SW480 (cell line): Measurements from ENCODE around the gene PFKP.
"Not testable (repeated sequence)": the region's sequence is repeated elsewhere in the genome, so short reads cannot be mapped to it uniquely, and the experiment has no call there.

Experiments used
- DNase-seq: peaks from one replicate; pipeline ENCODE4 v3.0.0-alpha.2; 2016; ENCODE audit warnings: low spot score

Gene PFKP

GRCh38 chr10:3046981-3047547 is 20.3 kb upstream of the PFKP start:
- DNase-seq: no peak

GRCh38 chr10:3047596-3047995 is 19.8 kb upstream of the PFKP start:
- DNase-seq: no peak

- DNase-seq: no peak
Measured at GRCh38 chr10:3048119-3049019, 19.0 kb upstream of the PFKP start.

GRCh38 chr10:3051692-3052091 is 15.7 kb upstream of the PFKP start:
- DNase-seq: no peak

DNA sequence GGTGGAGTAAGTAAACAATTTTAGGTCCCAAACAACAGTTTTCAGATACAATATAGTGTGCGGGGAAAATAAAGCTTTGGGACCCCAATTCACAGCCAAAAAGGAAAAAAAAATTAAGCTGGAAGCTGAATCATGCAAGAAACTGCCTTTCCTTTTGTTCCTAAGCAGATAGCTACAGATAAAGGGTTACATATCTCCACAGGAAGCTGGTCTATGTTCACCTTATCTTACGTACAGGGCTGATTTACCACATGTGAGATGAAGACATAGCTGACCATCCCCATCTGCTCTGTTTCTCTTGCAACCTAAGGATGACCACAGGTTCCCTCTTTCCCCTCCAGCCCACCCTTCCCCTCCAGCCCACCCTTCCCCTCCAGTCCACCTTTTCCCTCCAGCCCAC is 14.2 kb upstream of the PFKP start:
- DNase-seq: no peak

DNA sequence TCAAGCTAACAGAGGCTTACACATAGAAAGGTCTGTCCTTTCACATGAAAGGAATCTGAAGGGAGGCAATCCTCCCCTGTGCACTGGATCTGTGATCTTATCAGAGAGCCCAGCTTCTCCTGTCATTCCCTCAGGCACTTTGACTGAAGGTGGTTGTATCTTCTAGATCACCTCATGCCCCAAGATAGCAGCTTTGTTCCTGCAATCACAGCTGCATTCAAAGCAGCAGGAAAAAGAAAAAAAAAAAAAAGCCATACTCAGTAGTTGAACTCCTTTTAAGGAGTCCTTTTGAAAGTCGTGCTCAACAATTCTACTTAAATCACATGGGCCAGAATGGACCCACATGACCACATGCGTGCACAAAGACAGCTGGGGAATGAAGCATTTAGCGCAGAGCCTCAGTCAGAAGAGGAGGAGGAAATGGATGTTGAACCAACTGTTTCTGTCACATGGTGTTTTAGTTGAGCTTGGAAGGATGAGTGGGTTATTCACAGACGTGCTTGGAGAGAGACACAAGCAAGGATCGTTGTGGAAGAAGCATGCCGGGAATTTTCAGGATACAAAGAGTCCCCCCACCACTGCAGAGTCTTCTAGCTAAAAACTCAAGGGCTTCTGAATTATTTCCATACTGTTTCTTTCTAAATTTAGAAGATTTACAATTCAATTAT is 13.0 kb upstream of the PFKP start:
- DNase-seq: no peak

DNA sequence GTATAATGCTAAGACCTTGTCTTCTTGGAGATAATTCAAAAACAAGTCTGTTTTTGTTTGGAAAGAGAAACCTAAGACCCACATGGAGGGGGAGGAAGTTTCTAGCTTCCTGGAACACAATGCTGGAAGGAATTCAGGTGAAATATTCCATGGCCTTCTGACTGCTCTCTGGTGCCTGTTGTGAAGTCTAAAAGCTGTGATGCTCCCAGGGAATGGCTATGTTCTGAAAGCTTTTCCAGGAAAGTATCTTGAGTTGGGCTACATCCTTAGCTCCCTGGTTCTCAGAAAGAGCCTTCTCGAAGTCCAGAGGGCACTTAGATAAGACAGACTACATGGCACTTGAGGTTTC is 12.5 kb upstream of the PFKP start:
- DNase-seq: no peak

DNA sequence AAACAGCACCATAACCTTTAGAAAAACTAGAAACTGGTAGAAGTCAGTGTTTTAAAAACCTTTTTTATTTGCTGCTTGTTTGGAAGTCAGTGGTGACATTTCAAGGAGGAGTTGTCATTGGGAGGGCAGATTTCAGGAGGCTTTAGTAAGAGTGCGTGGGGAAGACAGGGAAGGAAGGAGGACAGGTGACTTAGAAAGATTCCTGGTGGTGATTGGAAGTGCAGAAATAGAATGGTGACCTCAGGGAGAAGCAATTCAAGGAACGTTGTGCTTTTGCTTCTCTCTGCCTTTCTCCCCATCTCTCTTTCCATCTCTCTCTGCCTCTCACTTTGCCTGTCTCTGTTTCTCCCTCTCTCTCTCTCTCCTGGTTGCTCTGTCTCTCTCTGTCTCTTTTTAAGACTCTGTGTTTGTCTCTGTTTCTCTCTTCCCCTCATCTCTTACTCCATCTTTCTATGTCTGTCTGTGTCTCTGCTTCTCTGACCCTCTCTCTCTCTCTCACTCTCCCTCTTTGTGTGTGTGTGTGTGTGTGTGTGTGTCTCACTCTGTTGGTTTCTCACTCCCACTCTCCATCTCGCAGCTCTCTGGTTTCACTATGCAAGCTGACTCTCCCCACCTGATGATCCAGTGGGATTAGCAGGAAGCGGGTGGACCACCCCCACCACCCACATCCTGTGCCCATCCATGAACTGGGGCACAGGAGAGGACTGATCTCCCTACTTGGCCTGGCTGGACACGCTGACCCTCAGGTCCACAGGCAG is 10.9 kb upstream of the PFKP start:
- no peak for DNase-seq

DNA sequence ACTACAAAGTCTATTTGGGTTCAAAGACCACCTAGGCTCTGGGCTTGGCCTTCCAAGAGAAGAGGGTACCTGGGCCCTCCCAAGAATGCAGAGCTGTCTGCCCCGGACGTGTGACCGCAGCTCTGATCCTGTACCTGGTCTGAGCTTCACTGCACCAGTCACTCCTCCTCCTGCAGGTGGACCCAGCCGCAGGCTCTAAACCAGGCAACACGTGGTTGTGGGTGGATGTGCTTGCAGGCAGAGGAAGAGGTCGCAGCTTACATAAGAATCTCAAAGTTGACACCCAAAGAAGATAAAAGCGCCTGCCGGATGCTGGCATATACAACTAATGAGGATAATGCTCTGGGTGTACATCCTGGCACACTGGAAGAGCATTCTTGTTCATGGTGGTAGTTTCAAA is 9.4 kb upstream of the PFKP start:
- no peak for DNase-seq

DNA sequence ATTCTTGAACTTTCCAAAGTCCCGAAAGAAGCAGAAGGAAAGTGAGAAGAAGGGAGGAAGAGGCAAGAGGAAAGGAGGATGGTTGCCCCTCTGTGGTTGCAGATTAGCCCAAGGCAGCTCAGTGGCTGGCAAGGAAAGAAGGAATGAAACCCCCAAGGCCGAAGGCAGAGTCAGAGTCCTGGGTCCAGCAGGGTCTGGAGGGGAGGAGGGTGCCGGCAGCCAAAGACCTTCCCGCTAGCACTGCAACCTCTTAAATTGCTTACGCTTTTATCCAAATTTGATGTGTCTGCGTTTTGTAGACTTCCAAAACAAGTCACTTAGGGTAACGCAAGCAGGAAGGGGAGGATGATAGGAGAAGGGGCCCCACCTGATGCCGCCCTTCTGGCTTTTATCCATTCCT is 7.4 kb upstream of the PFKP start:
- no peak for DNase-seq

DNA sequence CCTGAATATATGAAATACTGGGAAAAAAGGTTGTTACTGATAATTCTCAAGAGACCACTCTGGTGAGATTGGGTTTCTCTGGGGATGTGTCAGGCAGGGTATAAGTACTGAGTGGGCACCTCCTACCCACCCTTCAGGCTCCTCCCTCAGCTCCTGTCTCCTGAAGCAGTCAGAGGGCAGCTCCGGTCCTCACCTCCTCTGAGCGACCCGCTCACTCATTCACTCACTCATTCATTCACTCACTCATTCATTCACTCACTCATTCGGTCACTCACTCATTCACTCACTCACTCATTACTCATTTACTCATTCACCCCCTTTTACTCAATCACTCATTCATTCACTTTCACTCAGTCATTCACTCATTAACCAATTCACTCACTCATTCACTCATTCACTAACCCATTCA is 6.9 kb upstream of the PFKP start:
- no peak for DNase-seq

DNA sequence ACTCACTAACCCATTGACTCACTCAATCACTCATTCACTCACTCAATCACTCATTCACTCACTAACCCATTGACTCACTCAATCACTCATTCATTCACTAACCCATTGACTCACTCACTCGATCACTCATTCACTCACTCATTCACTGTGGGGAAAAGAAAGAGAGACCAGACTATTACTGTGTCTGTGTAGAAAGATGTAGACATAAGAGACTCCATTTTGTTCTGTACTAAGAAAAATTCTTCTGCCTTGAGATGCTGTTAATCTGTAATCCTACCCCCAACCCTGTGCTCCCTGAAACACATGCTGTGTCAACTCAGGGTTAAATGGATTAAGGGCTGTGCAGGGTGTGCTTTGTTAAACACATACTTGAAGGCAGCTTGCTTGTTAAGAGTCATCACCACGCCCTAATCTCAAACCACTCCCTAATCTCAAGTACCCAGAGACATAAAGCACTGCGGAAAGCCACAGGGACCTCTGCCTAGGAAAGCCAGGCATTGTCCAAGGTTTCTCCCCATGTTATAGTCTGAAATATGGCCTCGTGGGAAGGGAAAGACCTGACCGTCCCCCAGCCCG is 5.9 kb upstream of the PFKP start:
- DNase-seq: not testable (repeated sequence)

GRCh38 chr10:3062502-3063186 is 4.7 kb upstream of the PFKP start:
- no peak for DNase-seq

DNA sequence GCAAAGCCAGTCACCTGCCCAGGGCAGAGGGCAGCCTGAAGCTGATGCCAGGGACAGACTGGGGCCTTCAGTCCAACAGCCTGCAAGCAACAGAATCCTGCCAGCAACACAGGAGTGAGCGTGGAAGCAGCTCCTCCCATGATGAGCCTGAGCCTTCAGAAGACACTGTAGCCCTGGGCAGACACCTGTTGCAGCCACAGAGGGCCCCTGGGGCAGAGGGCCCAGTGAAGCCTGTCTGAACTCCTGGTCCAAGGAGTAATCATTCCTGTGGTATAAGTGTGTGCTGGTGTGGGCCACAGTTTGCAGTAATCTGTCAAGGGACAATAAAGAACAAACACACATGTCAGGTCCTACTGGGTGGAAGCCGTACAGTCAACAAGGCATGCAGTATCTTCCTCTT is 2.9 kb upstream of the PFKP start:
- DNase-seq: no peak

DNA sequence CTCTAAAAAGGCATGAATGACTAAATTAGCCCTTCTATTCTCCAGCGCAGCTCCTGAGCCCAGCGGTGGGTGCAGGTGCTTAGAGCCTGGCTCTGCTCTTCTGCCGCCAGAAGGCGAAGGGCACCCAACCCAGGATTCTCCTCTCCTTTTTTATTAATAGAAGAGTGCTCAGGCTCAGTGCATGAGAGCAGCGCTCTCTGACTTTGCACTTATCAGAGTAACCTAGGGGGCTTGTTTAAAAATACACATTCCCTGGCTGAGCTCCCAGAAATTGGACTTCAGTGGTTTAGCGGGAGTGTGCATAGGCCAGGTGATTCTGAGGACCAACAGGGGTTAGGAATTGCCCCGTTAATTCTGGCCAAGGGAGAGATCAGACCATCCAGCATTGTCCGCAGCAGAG is 1.7 kb upstream of the PFKP start:
- no peak for DNase-seq

GRCh38 chr10:3066317-3067117 is 831 bp upstream of the PFKP start:
- DNase-seq: no peak

GRCh38 chr10:3067859-3068179 is 471 bp downstream of the PFKP start:
- no peak for DNase-seq

DNA sequence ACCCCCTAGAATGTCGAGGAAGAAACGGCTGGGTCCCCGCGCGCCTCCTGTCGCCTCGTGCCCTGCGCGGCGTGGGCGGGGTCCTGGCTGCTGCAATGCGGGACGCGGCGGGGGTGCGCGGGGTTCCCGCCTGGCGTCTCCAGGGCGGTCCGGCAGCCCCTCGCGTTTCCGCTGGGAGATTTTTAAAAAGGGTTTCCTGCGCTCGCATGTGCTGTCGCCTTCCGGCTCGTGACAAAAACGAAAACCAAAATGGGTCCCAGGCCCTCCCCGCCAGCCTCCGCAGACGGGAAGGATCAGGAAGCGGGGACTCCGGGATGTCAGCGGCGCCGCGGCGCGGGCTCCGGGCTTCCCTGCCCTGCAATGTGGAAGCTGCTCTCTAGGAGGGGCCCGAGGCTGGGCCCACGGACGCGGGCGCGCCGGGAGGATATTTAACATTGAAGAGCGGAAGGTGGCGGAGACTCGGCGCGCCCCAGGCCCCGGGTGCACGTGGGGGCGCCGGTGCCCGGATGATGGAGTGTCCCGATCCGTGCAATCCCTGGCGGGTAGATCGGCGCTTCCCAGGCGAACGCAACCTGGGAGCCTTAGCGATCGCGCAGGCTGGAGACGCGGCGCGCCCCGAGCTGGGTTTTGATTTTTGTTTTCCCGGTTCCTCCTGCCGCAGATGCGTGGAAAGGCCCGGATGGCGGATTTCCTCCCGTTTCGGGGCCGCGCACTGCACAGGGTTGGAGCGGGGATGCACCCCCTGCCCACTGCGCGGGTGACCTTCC is 1.0 kb downstream of the PFKP start:
- DNase-seq: peak; percentile 16

GRCh38 chr10:3068968-3069737 is 1.8 kb downstream of the PFKP start:
- DNase-seq: no peak
